IPS-NIHi7 (cell line): Measurements from ENCODE around the gene CTNNB1.

Source experiments
- DNase-seq: peaks from one replicate; pipeline ENCODE4 v3.0.0; 2012; ENCODE audit warnings: mixed read lengths; ENCODE audit errors: extremely low spot score

CTNNB1 gene

GRCh38 chr3:41192885-41193284 is 6.4 kb upstream of the CTNNB1 start:
- no peak for DNase-seq

GRCh38 chr3:41193794-41194539 is 5.3 kb upstream of the CTNNB1 start:
- no peak for DNase-seq

- no peak for DNase-seq
Measured at GRCh38 chr3:41194701-41195100, 4.6 kb upstream of the CTNNB1 start.

GRCh38 chr3:41195946-41196345 is 3.4 kb upstream of the CTNNB1 start:
- no peak for DNase-seq

GRCh38 chr3:41196499-41197410 is 2.5 kb upstream of the CTNNB1 start:
- no peak for DNase-seq

- DNase-seq = no peak
Measured at GRCh38 chr3:41198046-41198445, 1.3 kb upstream of the CTNNB1 start.

GRCh38 chr3:41198526-41198925 is 779 bp upstream of the CTNNB1 start:
- DNase-seq = no peak

- peak; percentile 66 for DNase-seq
Measured at GRCh38 chr3:41199866-41200668, 762 bp downstream of the CTNNB1 start.

GRCh38 chr3:41200669-41201021 is 1.3 kb downstream of the CTNNB1 start:
- DNase-seq = no peak

- DNase-seq = no peak
Measured at GRCh38 chr3:41202075-41202833, 2.9 kb downstream of the CTNNB1 start.

GRCh38 chr3:41202834-41203345 is 3.6 kb downstream of the CTNNB1 start:
- no peak for DNase-seq

GRCh38 chr3:41204369-41204768 is 5.1 kb downstream of the CTNNB1 start:
- DNase-seq = no peak

GRCh38 chr3:41205591-41205990 is 6.3 kb downstream of the CTNNB1 start:
- no peak for DNase-seq

GRCh38 chr3:41207355-41207754 is 8.1 kb downstream of the CTNNB1 start:
- DNase-seq = no peak

- no peak for DNase-seq
Measured at GRCh38 chr3:41208507-41209220, 9.4 kb downstream of the CTNNB1 start.

GRCh38 chr3:41209646-41210045 is 10.3 kb downstream of the CTNNB1 start:
- DNase-seq = no peak

GRCh38 chr3:41210966-41211365 is 11.7 kb downstream of the CTNNB1 start:
- no peak for DNase-seq

- no peak for DNase-seq
Measured at GRCh38 chr3:41212088-41212487, 12.8 kb downstream of the CTNNB1 start.

- no peak for DNase-seq
Measured at GRCh38 chr3:41213588-41213987, 14.3 kb downstream of the CTNNB1 start.

GRCh38 chr3:41216422-41216821 is 17.1 kb downstream of the CTNNB1 start:
- no peak for DNase-seq

GRCh38 chr3:41216993-41217392 is 17.7 kb downstream of the CTNNB1 start:
- no peak for DNase-seq
